NCI-H748 (cell line): Measurements from ENCODE around the gene P2RX2.
A peak's percentile ranks its signal among the peaks of the same experiment; 100 is the strongest.

Experiments used
- DNase-seq: peaks from one replicate; lab custom pipeline; 2025; ENCODE audit not compliant: unreplicated experiment; lab: John Stamatoyannopoulos, UW

The P2RX2 gene

DNA sequence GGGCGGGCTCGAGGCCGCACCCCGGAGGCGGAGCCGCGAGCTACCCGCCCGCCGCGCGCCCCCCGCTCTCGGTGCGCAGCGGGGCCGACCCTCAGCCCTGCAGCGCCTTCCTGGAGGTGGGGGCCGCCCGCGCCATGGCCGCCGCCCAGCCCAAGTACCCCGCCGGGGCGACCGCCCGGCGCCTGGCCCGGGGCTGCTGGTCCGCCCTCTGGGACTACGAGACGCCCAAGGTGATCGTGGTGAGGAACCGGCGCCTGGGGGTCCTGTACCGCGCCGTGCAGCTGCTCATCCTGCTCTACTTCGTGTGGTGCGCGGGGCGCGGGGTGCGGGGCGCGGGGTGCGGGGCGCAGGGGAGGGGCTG, at the start of gene P2RX2:
Gene P2RX2 (plus strand): TSS at position 94 of the 361 bp plus-strand sequence. CDS start 41 bp downstream, at position 135.
- DNase-seq = peak; percentile 46

DNA sequence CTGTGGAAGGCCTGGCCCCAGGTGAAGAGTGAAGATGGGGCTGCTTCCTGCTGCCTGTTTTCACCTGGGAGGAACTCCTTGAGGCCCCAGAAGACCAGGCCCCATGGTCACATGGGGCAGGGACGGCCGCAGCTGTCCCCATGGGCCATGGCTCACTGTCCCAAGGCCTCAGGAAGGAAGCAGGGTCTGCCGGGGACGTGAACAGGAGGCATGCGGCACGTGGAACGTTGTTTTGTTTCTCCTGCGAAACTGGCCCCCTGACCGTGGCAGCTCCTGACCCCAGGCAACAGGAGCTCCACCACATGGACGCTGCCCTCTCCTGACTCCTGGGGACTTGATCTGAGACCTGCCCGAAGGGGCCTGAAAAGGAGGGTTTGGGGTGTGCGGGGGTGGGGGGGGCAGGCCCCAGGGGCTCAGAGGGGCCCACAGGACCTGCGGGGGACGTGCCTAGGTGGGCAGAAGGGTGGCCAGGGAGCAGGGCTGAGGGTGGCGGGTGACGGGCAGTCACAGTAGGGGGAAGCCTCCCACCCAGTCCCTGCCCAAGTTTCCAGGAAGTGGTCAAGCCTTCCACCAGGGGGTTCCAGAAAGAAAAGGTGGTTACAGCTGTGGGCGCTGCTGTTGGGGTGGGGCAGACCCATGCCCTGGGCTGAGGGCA, 49.6 kb upstream of the P2RX2 start:
- no peak for DNase-seq

DNA sequence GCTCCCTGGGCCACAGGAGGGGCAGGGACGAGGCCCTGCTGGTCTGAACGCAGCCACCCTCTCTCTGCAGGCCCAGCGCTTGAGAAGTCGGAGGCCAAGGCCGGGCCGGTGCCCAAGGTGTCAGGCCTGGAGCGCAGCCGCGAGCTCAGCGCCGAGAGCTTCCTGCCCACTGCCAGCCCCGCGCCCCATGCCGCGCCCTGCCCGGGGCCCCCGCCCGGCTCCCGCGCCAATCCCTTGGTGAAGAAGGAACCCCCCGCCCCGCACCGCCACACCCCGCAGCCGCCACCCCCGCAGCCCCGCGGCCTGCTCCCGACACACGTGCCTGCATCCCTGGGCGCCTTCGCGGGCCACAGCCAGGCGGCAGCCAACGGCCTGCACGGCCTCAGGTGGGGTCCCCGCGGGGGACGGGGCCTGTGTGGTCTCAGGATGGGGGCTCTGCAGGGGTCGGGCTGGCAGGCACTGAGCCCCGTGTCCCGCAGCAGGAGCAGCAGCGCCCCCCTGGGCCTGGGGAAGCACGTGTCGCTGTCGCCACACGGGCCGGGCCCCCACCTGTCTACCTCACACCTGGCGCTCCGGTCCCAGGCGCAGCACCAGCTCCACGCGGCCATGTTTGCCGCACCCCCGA, 48.6 kb upstream of the P2RX2 start:
- DNase-seq = no peak

DNA sequence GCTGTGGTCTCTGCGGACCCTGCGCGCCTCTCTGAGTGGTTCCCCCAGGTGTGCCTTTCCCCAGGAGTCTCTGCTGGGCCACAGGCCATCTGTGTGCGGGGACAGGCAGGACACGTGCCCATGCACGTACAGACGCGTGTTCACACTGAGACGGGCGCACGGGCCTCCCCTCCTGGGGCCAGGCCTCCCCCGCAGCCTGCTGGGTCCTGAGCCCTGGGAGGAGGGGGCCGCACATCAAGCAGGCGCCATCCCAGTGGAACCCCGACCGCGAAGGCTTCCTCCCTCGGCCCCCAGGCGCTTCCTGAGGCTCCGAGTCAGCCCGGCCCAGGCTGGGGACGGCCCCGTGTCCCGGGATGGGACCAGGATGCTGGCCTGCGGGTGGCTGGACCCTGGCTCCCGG, 47.9 kb upstream of the P2RX2 start:
- DNase-seq = no peak

DNA sequence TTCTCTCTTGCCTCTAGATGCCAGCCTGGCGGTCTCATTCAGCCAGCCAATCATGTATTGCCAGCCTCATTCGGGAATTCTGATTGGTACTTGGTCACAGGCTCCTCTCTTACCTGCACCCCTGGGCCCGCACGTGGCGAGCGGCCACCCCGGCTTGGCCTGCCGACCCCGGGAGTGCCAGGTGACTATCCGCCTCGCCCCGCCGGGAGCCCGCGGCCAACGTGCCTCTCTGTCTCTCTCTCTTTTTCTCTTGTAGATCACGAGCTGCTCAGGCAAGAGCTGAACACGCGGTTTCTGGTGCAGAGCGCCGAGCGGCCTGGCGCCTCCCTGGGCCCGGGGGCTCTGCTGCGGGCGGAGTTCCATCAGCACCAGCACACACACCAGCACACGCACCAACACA, 47.5 kb upstream of the P2RX2 start:
- no peak for DNase-seq

DNA sequence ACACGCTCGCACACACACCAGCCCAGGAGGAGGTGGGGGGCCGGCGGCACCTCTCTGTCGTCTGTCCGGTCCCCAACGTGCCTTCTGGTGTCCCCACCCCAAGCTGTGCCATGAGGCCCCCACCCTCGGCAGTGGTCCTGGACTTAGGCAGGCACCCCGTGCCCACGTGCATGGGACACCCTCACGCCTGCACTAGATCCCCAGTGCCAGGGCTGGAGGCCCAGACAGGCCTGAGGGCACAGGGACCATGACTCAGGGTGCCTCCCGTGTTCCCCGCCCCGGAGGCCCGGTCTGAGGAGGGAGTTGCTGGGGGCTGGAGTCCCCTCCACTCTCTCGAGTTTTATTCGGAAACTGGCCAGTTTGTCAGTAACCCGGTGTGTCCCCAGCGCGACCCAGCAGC, 47.0 kb upstream of the P2RX2 start:
- DNase-seq = no peak

DNA sequence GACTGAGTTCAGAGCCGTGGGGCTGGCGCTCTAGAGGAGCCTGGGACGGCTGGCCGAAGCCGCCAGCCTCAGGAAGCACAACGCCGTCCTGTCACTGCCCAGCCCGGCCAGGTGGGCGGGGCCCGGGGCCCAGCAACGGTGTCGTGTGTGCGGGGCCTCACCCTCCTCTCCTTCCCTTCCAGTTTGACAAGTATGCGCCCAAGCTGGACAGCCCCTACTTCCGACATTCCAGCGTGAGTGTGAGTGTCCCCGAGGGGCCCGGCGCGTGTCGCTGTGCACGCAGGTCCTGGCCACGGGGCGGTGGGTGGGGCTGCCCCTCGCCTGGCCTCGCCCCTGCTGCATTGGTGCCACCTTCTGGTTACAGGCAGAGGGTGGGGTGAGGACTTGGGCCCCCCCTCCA, 46.5 kb upstream of the P2RX2 start:
- no peak for DNase-seq

DNA sequence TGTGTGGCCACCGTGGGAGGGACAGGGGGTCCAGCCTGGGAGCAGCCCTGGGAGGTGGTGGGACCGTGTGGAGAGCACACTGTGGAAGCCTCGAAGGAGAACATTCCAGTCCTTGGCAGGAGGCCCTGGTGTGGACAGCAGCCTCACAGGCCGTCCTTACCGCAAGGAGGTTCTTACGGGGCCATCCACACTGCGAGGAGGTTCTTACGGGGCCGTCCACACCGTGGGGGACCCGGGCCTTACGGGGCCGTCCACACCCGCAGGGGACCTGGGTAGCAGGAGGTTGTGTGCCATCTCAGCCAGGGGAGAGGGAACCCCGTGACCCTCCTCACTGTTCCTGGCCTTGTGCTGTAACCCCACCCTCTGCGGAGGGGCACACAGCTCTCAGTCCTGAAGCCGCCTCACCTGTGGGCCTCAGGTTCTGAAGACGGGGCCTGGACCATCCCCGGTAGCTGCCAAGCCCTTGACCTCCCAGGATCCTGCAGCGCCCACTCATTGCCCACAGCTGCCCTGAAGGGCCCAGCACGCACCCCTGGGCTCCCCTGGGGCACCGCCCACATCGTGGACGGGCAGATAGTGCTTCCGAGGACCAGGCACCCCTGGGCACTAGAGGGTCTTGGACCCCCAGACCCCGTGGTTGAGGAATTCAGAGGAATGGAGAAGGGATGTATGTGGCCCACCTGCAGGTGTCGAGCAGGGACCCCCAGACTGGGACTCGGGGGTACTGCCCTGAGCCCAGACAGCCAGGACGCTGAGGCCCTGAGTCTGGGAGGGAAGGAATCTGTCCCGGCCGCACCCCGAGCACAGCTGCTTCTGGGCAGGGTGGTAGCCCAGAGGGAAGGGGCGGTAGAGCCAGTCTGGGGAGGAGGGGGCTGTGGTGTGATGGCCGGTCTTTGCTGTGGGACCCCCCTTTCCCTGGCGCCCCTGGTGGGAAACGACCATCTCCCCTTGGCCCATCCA, 45.5 kb upstream of the P2RX2 start:
- no peak for DNase-seq

DNA sequence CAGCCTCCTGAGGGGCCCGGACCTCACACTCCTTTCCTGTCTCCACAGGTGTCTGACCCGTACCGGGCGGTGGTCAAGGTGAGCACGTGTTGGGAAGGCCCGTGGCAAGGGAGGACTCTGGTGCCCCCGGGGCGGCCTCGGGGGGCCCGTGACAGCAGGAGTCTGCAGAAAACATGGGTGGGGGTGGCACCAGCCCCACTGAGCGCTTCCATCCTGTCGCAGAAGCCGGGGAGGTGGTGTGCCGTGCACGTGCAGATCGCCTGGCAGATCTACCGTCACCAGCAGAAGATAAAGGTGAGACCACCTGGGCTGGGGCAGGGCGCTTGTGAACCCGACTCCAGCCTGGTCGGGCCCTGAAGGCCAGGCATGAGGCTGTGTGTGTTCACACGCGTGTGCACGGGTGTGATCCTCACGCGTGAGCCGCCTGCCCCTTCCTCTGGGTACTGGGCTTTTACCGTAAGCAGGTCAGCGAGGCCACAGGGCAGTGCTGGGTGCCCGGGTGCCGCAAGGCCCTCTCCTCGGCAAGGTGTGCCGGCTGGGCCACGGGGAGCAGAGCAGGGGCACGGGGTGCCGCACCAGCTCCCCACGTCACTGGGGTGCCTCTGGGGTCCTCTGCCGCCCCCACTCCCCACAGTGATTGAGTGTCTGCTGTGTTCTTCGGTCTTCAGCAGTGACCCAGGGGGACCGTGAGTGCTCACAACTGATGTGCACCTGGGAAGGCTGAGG, 44.1 kb upstream of the P2RX2 start:
- DNase-seq = no peak

DNA sequence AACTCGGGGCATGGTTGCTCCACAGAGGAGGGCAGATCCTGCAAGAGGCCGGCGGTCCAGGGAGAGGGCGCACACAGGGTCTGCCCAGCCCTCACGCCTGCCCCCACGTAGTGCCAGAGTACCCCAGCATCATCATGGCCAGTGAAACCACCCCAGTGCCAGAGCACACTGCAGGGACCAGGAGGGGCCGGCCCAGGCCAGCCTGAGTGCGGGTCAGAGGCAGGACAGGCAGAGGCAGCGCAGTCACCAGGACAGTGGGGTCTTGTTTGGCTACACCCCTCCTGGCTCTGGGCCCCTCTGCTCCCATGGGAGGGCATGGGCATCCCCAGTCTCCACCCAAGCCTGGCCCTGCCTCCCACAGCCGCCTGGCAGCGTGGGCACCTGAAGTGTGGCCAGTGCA, 42.9 kb upstream of the P2RX2 start:
- no peak for DNase-seq

DNA sequence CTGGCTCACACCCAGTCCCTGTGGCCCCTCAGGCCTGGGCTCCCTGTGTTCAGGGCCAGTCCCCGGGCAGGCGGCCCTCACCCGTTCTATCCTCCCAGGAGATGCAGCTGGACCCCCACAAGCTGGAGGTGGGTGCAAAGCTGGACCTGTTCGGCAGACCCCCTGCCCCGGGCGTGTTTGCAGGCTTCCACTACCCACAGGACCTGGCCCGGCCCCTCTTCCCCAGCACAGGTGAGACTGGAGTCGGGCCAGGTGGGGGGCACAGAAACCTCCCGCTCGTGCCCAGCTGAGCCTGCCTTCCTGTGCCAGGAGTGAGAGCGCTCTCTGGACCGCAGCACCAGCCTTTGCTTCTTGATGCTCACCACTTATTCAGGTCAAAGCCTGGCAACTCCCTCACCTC, 41.9 kb upstream of the P2RX2 start:
- DNase-seq = no peak

DNA sequence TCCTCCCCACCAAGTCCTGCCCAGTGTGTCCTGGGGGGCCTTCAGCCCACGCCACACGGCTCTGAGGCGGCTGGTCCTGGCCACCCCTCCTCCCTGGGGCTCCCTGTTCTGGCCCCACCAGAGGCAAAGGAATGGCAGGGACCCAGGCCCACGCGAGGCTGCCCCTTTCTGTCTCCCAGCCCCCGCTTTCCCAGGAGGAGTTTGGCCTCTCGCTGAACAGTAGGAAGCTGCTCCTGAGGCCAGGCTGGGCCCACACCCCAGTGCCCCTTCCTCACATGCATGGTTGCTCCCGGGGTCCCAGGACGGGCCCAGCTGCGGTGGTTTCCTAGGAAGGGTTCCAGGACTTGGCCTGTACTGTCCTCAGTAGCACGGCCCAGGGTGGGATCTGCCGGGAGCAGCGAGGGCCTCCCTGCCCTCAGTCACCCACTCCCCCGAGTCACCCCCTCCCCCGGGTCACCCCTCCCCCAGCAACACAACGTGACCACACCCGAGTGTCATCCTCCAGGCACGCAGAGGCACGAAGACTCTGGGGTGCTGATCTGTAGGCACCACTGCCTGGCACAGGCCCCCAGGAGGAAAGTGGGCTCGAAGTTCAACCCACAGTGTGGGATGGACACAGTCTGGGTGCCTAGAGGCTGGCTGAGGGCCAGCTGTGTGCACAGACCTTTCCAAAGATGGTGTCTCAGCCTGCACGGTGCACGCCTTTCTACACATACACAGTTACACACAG, 41.2 kb upstream of the P2RX2 start:
- no peak for DNase-seq

DNA sequence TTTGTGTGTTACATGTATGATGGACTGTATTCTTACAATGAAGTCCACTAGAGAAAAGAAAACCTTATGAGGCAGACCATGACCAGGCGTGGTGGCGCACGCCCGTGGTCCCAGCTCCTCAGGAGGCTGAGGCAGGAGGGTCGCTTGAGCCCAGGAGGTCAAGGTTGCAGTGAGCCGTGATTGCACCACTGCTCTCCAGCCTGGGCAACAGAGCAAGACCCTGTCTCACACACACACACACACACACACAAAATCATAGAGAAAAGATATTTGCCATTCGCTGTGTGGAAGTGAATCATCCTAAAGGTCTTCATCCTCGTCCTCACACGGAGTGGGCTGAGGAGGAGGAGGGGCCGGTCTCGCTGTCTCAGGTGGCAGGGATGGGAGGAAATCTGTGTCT, 40.5 kb upstream of the P2RX2 start:
- no peak for DNase-seq

DNA sequence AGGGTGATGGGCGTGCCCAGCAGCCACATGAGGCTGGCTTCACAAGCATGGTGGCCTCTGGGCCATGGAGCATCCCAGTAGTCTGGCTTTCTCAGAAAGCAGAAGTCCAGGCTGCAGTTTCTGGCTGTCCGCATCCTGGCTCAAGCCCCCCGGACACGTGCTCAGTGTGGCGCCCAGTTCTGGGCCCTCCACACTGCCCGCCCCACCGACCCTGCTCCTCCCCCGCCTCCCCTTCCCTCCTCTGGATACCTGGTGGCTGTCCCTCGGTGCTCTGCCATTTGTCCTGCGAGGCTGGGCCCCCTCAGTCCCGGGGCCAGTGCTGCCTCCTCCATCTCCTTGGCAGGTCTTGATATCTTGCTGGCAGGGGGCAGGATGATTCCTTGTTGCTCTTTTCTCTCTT, 39.8 kb upstream of the P2RX2 start:
- DNase-seq = no peak

DNA sequence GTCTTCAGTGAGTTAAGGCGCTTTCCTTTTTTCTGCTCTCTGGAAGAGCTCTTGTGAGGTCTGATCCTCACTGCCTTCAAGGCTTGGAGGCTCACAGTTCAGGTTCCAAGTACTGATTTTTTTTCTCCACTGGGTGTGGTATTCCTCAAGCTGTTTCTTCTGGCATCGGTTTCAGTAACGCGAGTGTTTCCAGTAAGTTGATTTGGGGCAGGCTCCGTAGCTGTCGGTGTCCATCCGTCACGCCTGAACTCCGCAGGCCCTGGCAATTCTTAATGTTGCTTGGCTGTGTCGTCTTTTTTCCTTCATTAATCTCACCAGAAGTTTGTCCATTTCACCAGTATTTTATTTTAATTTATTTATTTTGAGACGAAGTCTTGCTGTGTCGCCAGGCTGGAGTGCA, 38.8 kb upstream of the P2RX2 start:
- no peak for DNase-seq

DNA sequence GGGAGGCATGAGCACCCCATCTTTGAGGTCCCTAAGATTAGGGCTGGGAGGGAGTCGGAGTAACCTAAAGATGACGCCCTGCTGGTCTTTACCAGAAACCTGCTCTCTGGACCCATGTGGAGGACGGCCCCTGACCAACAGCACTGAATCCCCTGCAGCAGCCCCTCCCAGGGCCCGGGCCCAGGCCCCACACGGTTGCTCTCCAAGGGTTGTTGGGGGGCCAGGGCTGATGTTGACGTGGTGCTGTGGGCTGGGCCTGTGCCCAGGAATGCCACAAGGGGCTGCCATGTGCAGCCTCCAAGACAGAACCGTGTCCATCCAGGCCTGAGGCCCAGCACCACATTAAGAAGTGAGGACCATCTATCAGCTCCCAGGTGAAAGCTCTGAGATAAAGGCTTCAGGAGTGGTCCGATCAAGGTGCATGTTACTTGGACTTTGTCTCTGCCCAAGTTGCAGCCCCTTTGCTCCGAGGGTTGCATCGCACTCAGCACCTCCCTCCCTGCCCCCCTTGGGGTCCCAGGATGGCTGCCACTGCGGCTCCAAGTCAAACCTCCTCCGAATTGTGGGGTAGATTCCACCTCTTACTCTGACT, 37.8 kb upstream of the P2RX2 start:
- no peak for DNase-seq

DNA sequence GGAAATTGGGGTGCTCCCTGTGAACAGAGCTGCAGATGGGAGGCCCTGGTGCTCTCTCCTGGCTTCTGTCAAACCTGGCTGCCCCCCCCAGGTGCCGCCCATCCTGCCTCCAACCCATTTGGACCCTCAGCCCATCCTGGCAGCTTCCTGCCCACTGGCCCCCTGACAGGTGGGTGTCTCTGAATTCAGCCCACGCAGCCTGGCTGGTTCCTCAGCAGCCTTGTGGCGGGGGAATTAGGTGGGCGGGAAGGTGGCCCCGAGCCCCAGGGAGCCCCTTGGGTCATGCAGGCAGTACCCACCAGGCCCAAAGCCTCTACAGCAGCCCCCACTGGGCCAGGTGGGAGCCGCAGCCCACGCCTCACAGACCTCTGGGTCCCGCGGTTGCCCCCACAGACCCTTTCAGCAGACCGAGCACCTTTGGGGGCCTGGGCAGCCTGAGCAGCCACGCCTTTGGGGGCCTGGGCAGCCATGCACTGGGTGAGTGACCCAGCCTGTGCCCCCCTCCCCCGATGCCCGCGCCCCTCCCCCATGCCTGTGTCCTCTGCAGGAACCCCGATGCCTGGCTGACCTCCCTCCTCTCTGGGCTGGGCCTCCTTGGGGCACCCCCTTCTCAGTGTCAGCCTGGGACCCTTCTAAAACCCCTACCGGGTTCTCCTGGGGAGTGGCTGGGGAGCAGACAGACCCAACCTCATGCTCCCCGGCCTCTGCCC, 37.1 kb upstream of the P2RX2 start:
- DNase-seq = no peak

DNA sequence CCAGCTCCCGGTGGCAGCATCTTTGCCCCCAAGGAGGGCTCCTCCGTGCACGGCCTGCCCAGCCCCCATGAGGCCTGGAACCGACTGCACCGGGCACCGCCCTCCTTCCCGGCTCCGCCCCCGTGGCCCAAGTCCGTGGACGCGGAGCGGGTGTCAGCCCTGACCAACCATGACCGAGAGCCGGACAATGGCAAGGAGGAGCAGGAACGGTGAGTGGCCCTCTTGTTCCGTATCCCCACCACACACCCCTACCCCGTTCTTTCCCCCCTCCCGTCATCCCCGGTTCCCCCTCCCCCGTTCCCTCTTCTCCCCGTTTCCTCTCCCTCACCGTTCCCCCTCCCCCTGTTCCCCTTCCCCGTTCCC, 36.5 kb upstream of the P2RX2 start:
- DNase-seq = no peak

DNA sequence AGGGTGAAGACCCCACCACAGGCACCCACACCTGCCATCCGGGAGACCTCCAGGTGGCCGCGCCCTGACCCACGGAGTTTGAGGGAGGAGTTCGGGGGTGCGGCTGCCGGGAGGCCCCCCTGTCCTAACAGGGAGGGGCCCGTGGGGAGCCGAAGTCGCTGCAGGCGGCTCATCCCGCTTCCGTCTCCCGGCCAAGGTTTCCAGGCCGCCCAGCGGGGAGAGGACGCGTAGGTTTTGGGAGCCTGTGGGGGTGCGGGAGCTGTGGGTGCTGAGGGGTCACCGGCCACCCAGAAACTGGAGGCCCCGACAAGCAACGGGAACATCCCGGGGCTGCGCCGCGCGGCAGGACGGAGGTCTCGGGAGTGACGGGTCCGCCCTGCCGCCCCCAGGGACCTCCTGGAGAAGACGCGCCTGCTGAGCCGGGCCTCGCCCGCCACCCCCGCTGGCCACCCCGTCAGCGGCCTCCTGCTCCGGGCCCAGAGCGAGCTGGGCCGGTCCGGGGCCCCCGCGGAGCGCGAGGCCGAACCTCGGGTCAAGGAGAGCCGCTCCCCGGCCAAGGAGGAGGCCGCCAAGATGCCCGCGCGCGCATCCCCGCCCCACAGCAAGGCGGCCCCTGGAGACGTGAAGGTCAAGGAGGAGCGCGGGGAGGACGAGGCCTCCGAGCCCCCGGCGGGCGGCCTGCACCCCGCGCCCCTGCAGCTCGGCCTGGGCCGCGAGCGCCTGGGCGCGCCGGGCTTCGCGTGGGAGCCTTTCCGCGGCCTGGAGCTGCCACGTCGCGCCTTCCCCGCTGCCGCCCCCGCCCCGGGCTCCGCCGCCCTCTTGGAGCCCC, 35.8 kb upstream of the P2RX2 start:
- no peak for DNase-seq
